HEK293 (cell line): ENCODE measurements around the gene ATF6.

ENCODE experiments used
- CTCF ChIA-PET: fragments of 350-600 bp; formaldehyde crosslinking; extraction: SDS; loops from one replicate; lab custom pipeline; 2021; ENCODE audit warnings: antibody characterized with exemption; lab: Yijun Ruan, JAX
- POLR2A ChIA-PET: fragments of 300-600 bp; formaldehyde crosslinking; extraction: SDS; loops from one replicate; lab custom pipeline; 2020; ENCODE audit warnings: antibody characterized with exemption, inconsistent platforms; lab: Yijun Ruan, JAX
- H3K27ac ChIP-seq: fragments of 200-500 bp; sonication (Bioruptor generic); 2 replicates; pipeline ENCODE4 v1.5.1; 2014; ENCODE audit warnings: low read depth, low read length, control low read depth, inconsistent platforms; ENCODE audit errors: extremely low read depth
- H3K36me3 ChIP-seq, 2 experiments: fragments of 200-500 bp in 1 of 2; sonication (Bioruptor generic) in 1 of 2; 1 replicate in 1 of 2; 2 replicates in 1 of 2; pipeline ENCODE4 v1.5.1; 2014 to 2017; ENCODE audit warnings: inconsistent platforms in 2 of 2, low read length in 2 of 2; ENCODE audit not compliant: control insufficient read depth in 2 of 2, insufficient read depth in 1 of 2
- H3K4me1 ChIP-seq: fragments of 200-500 bp; sonication (Bioruptor generic); 2 replicates; pipeline ENCODE4 v1.5.1; 2014; ENCODE audit warnings: mild to moderate bottlenecking, low read length, inconsistent platforms; ENCODE audit not compliant: control insufficient read depth, insufficient read depth
- H3K4me3 ChIP-seq: 2 replicates; pipeline ENCODE4 v1.5.1; 2011; ENCODE audit warnings: low read depth, mild to moderate bottlenecking, control low read depth, low read length, moderate library complexity
- H3K9me3 ChIP-seq: fragments of 200-500 bp; sonication (Bioruptor generic); 2 replicates; pipeline ENCODE4 v1.5.1; 2014; ENCODE audit warnings: low read depth, low read length, inconsistent platforms; ENCODE audit not compliant: control insufficient read depth, insufficient read depth
- GLI2 ChIP-seq: fragments of 450-650 bp; formaldehyde crosslinking; IDR thresholded peaks from 2 replicates; pipeline ENCODE4; 2017; ENCODE audit warnings: missing biosample characterization, missing genetic modification characterization, low read depth, borderline replicate concordance
- GLIS1 ChIP-seq: fragments of 450-650 bp; formaldehyde crosslinking; IDR thresholded peaks from 2 replicates; pipeline ENCODE4 v1.5.1; 2016; ENCODE audit warnings: missing biosample characterization, missing genetic modification characterization
- KLF10 ChIP-seq: fragments of 450-650 bp; IDR thresholded peaks from 2 replicates; pipeline ENCODE4 v1.5.1; 2018; ENCODE audit warnings: missing biosample characterization, mild to moderate bottlenecking, missing genetic modification characterization
- OVOL3 ChIP-seq: fragments of 450-650 bp; formaldehyde crosslinking; IDR thresholded peaks from 2 replicates; pipeline ENCODE4 v1.5.1; 2016; ENCODE audit warnings: missing biosample characterization, missing genetic modification characterization
- PATZ1 ChIP-seq: fragments of 450-650 bp; formaldehyde crosslinking; IDR thresholded peaks from 2 replicates; pipeline ENCODE4 v1.5.1; 2016; ENCODE audit warnings: missing biosample characterization, missing genetic modification characterization
- ZBTB17 ChIP-seq: fragments of 450-650 bp; formaldehyde crosslinking; IDR thresholded peaks from 2 replicates; pipeline ENCODE4 v1.5.1; 2016; ENCODE audit warnings: missing biosample characterization, missing genetic modification characterization
- ZBTB44 ChIP-seq: fragments of 450-650 bp; IDR thresholded peaks from 2 replicates; pipeline ENCODE4 v1.5.1; 2018; ENCODE audit warnings: missing biosample characterization, mild to moderate bottlenecking, missing genetic modification characterization
- ZBTB6 ChIP-seq: fragments of 450-650 bp; formaldehyde crosslinking; IDR thresholded peaks from 2 replicates; pipeline ENCODE4 v1.5.1; 2017; ENCODE audit warnings: missing biosample characterization, missing genetic modification characterization
- ZFP69B ChIP-seq: fragments of 450-650 bp; formaldehyde crosslinking; IDR thresholded peaks from 2 replicates; pipeline ENCODE4 v1.5.1; 2016; ENCODE audit warnings: missing biosample characterization, missing genetic modification characterization
- ZNF350 ChIP-seq: fragments of 450-650 bp; formaldehyde crosslinking; IDR thresholded peaks from 2 replicates; pipeline ENCODE4 v1.5.0; 2017; ENCODE audit warnings: missing biosample characterization, mild to moderate bottlenecking, missing genetic modification characterization
- ZNF423 ChIP-seq: fragments of 450-650 bp; formaldehyde crosslinking; IDR thresholded peaks from 2 replicates; pipeline ENCODE4 v1.5.1; 2016; ENCODE audit warnings: missing biosample characterization, missing genetic modification characterization
- ZNF510 ChIP-seq: fragments of 450-650 bp; formaldehyde crosslinking; IDR thresholded peaks from 2 replicates; pipeline ENCODE4 v1.5.1; 2018; ENCODE audit warnings: mild to moderate bottlenecking, missing genetic modification characterization, missing biosample characterization; ENCODE audit not compliant: insufficient replicate concordance
- ZNF518A ChIP-seq: fragments of 450-650 bp; formaldehyde crosslinking; conservative IDR thresholded peaks from 2 replicates; pipeline ENCODE4 v1.5.1; 2016; ENCODE audit warnings: low read depth, missing biosample characterization, missing genetic modification characterization
- ZNF521 ChIP-seq: fragments of 450-650 bp; formaldehyde crosslinking; IDR thresholded peaks from 2 replicates; pipeline ENCODE4 v1.5.1; 2017; ENCODE audit warnings: missing biosample characterization, mild to moderate bottlenecking, missing genetic modification characterization
- ZNF544 ChIP-seq: fragments of 450-650 bp; formaldehyde crosslinking; IDR thresholded peaks from 2 replicates; pipeline ENCODE4 v1.5.0; 2017; ENCODE audit warnings: missing biosample characterization, missing genetic modification characterization
- ZNF558 ChIP-seq: fragments of 450-650 bp; formaldehyde crosslinking; IDR thresholded peaks from 2 replicates; pipeline ENCODE4 v1.5.1; 2016; ENCODE audit warnings: missing biosample characterization, missing genetic modification characterization
- ZNF561 ChIP-seq: fragments of 450-650 bp; IDR thresholded peaks from 2 replicates; pipeline ENCODE4 v1.5.1; 2018; ENCODE audit warnings: missing biosample characterization, missing genetic modification characterization, borderline replicate concordance
- ZNF658 ChIP-seq: fragments of 450-650 bp; formaldehyde crosslinking; IDR thresholded peaks from 2 replicates; pipeline ENCODE4; 2016; ENCODE audit warnings: missing biosample characterization, missing genetic modification characterization
- ZNF837 ChIP-seq: fragments of 450-650 bp; formaldehyde crosslinking; IDR thresholded peaks from 2 replicates; pipeline ENCODE4 v1.5.1; 2016; ENCODE audit warnings: missing biosample characterization, missing genetic modification characterization

The ATF6 gene

GRCh38 chr1:161838885-161839284 is 72.8 kb downstream of the ATF6 start:
- Histone ChIP-seq H3K36me3 (peaks cover 0 to 8% of the 10 kb centered on the region in 2 experiments; a peak in 1 of 3 replicates), H3K4me3 (no peak overlapping the region), H3K27ac (no peak overlapping the region), H3K4me1 (no peaks in the 10 kb centered on the region), H3K9me3 (no peaks in the 10 kb centered on the region)
- no peak for TF ChIP-seq ZFP69B
- TF ChIP-seq GLI2 (tag by site-specific recombination) = no peak
- TF ChIP-seq ZNF350 = no peak
- POLR2A ChIA-PET = no interaction called here
- CTCF ChIA-PET = no interaction called here

- no peak for TF ChIP-seq ZNF837 (tag by site-specific recombination)
- no peak for TF ChIP-seq PATZ1 (tag by site-specific recombination)
- TF ChIP-seq ZBTB6 = no peak
- TF ChIP-seq ZBTB44 = no peak
- no peak for TF ChIP-seq ZNF558 (tag by site-specific recombination)
- TF ChIP-seq ZFP69B = no peak
- no peak for TF ChIP-seq ZNF423 (tag by site-specific recombination)
- TF ChIP-seq OVOL3 (tag by site-specific recombination) = no peak
- TF ChIP-seq ZNF510 (tag by site-specific recombination) = no peak
- TF ChIP-seq ZBTB17 (tag by site-specific recombination) = no peak
- TF ChIP-seq ZNF658 (tag by site-specific recombination) = no peak
- no peak for TF ChIP-seq GLIS1 (tag by site-specific recombination)
- TF ChIP-seq ZNF518A (tag by site-specific recombination) = no peak
- TF ChIP-seq KLF10 = no peak
- no peak for TF ChIP-seq ZNF521 (tag by site-specific recombination)
- no peak for TF ChIP-seq ZNF544 (tag by site-specific recombination)
- TF ChIP-seq ZNF561 = no peak
- peaks cover 0 to 8% of the 10 kb centered on the region in 2 experiments; a peak in 1 of 3 replicates for H3K36me3 ChIP-seq
- no peaks in the 10 kb centered on the region for H3K4me1 ChIP-seq
- ChIA-PET CTCF (no interaction called here), POLR2A (no interaction called here)
- H3K4me3 ChIP-seq = no peak overlapping the region
- H3K27ac ChIP-seq = no peak overlapping the region
- H3K9me3 ChIP-seq = no peaks in the 10 kb centered on the region
These were observed 73.5 kb downstream of the ATF6 start for GRCh38 chr1:161839591-161839990.
